PC-3 (cell line): ENCODE data around the gene IRGC. TPM values are rescaled to one million over a fixed set of nuclear protein-coding genes. Genes with fewer than 3 reads are reported as not detected.

Source experiments
- ATAC-seq: fragments of 200-7000 bp; cut with Tn5 transposase; 2 replicates; pipeline ENCODE4 v1.9.1; 2020; ENCODE audit warnings: mild to moderate bottlenecking, moderate library complexity
- BruUV-seq: library from RNA; stranded (reverse); fragments of 400-500 nt; replicated peaks from 2 replicates; lab custom pipeline; 2021; lab: Mats Ljungman, UMichigan
- CTCF ChIA-PET: fragments of 300-600 bp; sonication (Branson Sonifier 250); formaldehyde crosslinking; loops from one replicate; lab custom pipeline; 2022; ENCODE audit warnings: antibody characterized with exemption; lab: Charles Lee
- POLR2A ChIA-PET: fragments of 300-600 bp; sonication (Branson Sonifier 250); formaldehyde crosslinking; loops from one replicate; lab custom pipeline; 2022; ENCODE audit warnings: antibody characterized with exemption; ENCODE audit not compliant: unreplicated experiment; lab: Charles Lee
- DNase-seq: peaks from one replicate; pipeline ENCODE4 v3.0.0-alpha.2; 2015
- H2AFZ ChIP-seq: fragments of 300-600 bp; sonication (generic); 2 replicates; pipeline ENCODE4 v1.6.0; 2016; ENCODE audit warnings: antibody characterized with exemption, low read length
- H3F3A ChIP-seq: fragments of 300-600 bp; sonication (generic); one replicate; pipeline ENCODE4 v1.6.0; 2017; ENCODE audit warnings: antibody characterized with exemption, low read length, control low read depth, mild to moderate bottlenecking; ENCODE audit not compliant: unreplicated experiment
- H3K27ac ChIP-seq: fragments of 300-600 bp; sonication (generic); 2 replicates; pipeline ENCODE4 v1.5.1; 2016; ENCODE audit warnings: mild to moderate bottlenecking, low read length
- H3K27me3 ChIP-seq: fragments of 300-600 bp; sonication (generic); 2 replicates; pipeline ENCODE4 v1.6.1; 2016; ENCODE audit warnings: low read length, mixed read lengths
- H3K36me3 ChIP-seq: fragments of 300-600 bp; sonication (generic); 2 replicates; pipeline ENCODE4 v1.6.1; 2016; ENCODE audit warnings: low read depth, mixed run types, low read length, mixed read lengths
- H3K4me1 ChIP-seq: fragments of 300-600 bp; sonication (generic); 2 replicates; pipeline ENCODE4 v1.5.1; 2016; ENCODE audit warnings: low read length; ENCODE audit not compliant: insufficient read depth
- H3K4me2 ChIP-seq: fragments of 300-600 bp; sonication (generic); 2 replicates; pipeline ENCODE4 v1.6.0; 2016; ENCODE audit warnings: low read length
- H3K4me3 ChIP-seq: fragments of 300-600 bp; sonication (generic); 2 replicates; pipeline ENCODE4 v1.5.1; 2016; ENCODE audit warnings: mild to moderate bottlenecking, low read length, mixed read lengths
- H3K79me2 ChIP-seq: fragments of 300-600 bp; sonication (generic); 2 replicates; pipeline ENCODE4 v1.6.1; 2017; ENCODE audit warnings: low read length, mixed read lengths
- H3K9ac ChIP-seq: fragments of 300-600 bp; sonication (generic); 2 replicates; pipeline ENCODE4 v1.6.0; 2016; ENCODE audit warnings: mild to moderate bottlenecking, low read length
- H3K9me2 ChIP-seq: fragments of 300-600 bp; sonication (generic); replicated peaks from 2 replicates; pipeline ENCODE4 v1.6.1; 2016; ENCODE audit warnings: mixed run types, low read length, mixed read lengths
- H3K9me3 ChIP-seq: fragments of 300-600 bp; sonication (generic); 2 replicates; pipeline ENCODE4 v1.6.1; 2016; ENCODE audit warnings: low read length, mixed read lengths
- H4K20me1 ChIP-seq: fragments of 300-600 bp; sonication (generic); 2 replicates; pipeline ENCODE4 v1.6.1; 2016; ENCODE audit warnings: low read length, mixed read lengths
- EZH2 ChIP-seq: fragments of 300-600 bp; sonication (generic); IDR thresholded peaks from one replicate; pipeline ENCODE4 v1.6.1; 2017; ENCODE audit warnings: antibody characterized with exemption, mild to moderate bottlenecking, low read length; ENCODE audit not compliant: unreplicated experiment
- EZH2phosphoT487 ChIP-seq: fragments of 300-600 bp; sonication (generic); IDR thresholded peaks from 2 replicates; pipeline ENCODE4 v1.6.1; 2018; ENCODE audit warnings: mild to moderate bottlenecking, antibody characterized with exemption, low read length, borderline replicate concordance
- intact Hi-C: fragments of 100-400 bp; cut with micrococcal nuclease; formaldehyde crosslinking; loops from 2 replicates; pipeline ENCODE4 v1.9.0; 2023
- total RNA-seq: library from RNA; depleted of rRNA; stranded (reverse); fragments of >200 nt; gene quantifications from 2 replicates; pipeline ENCODE4 v1.2.3, GENCODE V29; 2014
- TF ChIP-seq, protein P1 (sequence below): fragments of 300-600 bp; sonication (generic); conservative IDR thresholded peaks from 2 replicates; pipeline ENCODE4 v1.5.1; 2017; ENCODE audit warnings: antibody characterized with exemption, low read depth, mild to moderate bottlenecking, low read length

IRGC gene
- total RNA-seq, 1 experiment from 2014 or later, result not detected

- Histone ChIP-seq H3K9ac (no peak overlapping the region), H3K4me1 (peaks cover 18% of the 10 kb centered on the region), H3K36me3 (peaks cover 36% of the 10 kb centered on the region), H3K4me2 (no peak overlapping the region), H2AFZ (no peak overlapping the region), H4K20me1 (no peaks in the 10 kb centered on the region), H3K27me3 (no peaks in the 10 kb centered on the region), H3K79me2 (no peaks in the 10 kb centered on the region), H3K9me2 (no peaks in the 10 kb centered on the region), H3K9me3 (no peaks in the 10 kb centered on the region), H3K27ac (no peak overlapping the region), H3K4me3 (no peak overlapping the region), H3F3A (no peaks in the 10 kb centered on the region)
- CTCF ChIA-PET, result interaction anchor here (0.5 kb wide), 1 partner anchor 67 kb away, joined by 3 read pairs; no protein-coding TSS in a partner anchor
- no TSS peak for BruUV-seq
- TF ChIP-seq, protein P1, sequence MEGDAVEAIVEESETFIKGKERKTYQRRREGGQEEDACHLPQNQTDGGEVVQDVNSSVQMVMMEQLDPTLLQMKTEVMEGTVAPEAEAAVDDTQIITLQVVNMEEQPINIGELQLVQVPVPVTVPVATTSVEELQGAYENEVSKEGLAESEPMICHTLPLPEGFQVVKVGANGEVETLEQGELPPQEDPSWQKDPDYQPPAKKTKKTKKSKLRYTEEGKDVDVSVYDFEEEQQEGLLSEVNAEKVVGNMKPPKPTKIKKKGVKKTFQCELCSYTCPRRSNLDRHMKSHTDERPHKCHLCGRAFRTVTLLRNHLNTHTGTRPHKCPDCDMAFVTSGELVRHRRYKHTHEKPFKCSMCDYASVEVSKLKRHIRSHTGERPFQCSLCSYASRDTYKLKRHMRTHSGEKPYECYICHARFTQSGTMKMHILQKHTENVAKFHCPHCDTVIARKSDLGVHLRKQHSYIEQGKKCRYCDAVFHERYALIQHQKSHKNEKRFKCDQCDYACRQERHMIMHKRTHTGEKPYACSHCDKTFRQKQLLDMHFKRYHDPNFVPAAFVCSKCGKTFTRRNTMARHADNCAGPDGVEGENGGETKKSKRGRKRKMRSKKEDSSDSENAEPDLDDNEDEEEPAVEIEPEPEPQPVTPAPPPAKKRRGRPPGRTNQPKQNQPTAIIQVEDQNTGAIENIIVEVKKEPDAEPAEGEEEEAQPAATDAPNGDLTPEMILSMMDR, result no peak
- no peak for TF ChIP-seq EZH2phosphoT487
- TF ChIP-seq EZH2, result no peak
- POLR2A ChIA-PET, result no interaction called here
- ATAC-seq (no peak), DNase-seq (no peak)
- intact Hi-C loops, result loop anchor here (5.0 kb wide), 1 partner anchor 76 kb away; no protein-coding TSS in a partner anchor
Observed at GRCh38 chr19:43743059-43743458, 27.2 kb downstream of the IRGC start.

DNA sequence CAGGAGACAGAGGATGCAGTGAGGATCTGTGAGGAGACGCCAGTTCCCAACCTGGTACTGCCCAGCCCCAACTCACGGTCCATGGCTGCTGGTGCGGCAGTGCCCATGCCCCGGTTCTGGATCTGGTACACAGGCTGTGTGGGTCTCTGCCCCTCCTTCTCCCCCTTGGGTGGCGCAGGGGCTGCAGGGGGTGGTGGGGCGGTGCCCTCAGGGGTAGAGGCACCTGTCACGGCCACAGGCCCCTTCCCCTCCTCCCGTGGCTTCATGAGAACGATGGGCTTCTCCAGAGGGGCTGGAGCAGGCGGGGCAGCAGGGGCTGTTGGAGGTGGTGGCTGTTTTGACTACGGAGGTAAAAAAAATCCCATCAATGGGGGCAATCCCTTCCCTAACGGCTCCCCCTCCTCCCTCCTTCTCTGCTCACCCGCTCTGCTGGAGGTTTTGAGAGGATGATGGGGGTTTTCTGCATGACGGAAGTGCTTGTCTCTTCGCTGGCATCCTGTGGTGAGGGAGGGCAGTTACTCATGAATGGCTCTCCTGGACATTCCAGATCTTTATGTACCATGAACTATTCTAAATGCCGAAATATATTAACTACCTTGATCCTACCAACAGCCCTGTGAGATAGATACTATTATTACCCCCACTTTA is 31.8 kb downstream of the IRGC start:
- ATAC-seq (no peak), DNase-seq (no peak)
- POLR2A ChIA-PET, result no interaction called here
- Histone ChIP-seq H3F3A (no peaks in the 10 kb centered on the region), H3K9me2 (no peaks in the 10 kb centered on the region), H4K20me1 (no peaks in the 10 kb centered on the region), H2AFZ (no peak overlapping the region), H3K27me3 (no peaks in the 10 kb centered on the region), H3K9ac (no peak overlapping the region), H3K9me3 (no peaks in the 10 kb centered on the region), H3K4me2 (no peak overlapping the region), H3K27ac (no peak overlapping the region), H3K36me3 (peaks cover 32% of the 10 kb centered on the region), H3K4me3 (no peak overlapping the region), H3K79me2 (peaks cover 17% of the 10 kb centered on the region), H3K4me1 (peaks cover 13% of the 10 kb centered on the region)
- intact Hi-C loops, result no loop called here
- TF ChIP-seq EZH2, result no peak
- TF ChIP-seq EZH2phosphoT487, result no peak
- BruUV-seq, result no TSS peak
- CTCF ChIA-PET, result no interaction called here

GRCh38 chr19:43748205-43748594 is 32.3 kb downstream of the IRGC start:
- ChIA-PET CTCF (no interaction called here), POLR2A (no interaction called here)
- no peaks in the 10 kb centered on the region for H3K27me3 ChIP-seq
- peaks cover 22% of the 10 kb centered on the region for H3K79me2 ChIP-seq
- no peak overlapping the region for H3K4me2 ChIP-seq
- ATAC-seq (no peak), DNase-seq (no peak)
- no peak overlapping the region for H3K9ac ChIP-seq
- H3K36me3 ChIP-seq, result peaks cover 32% of the 10 kb centered on the region
- no TSS peak for BruUV-seq
- peaks cover 19% of the 10 kb centered on the region for H3K4me1 ChIP-seq
- H2AFZ ChIP-seq, result no peak overlapping the region
- no peaks in the 10 kb centered on the region for H3K9me3 ChIP-seq
- H4K20me1 ChIP-seq, result no peaks in the 10 kb centered on the region
- H3K4me3 ChIP-seq, result no peak overlapping the region
- TF ChIP-seq EZH2 (no peak), EZH2phosphoT487 (no peak)
- TF ChIP-seq, protein P1, result no peak
- H3K9me2 ChIP-seq, result no peaks in the 10 kb centered on the region
- no peak overlapping the region for H3K27ac ChIP-seq
- intact Hi-C loops, result no loop called here
- H3F3A ChIP-seq, result no peaks in the 10 kb centered on the region
